DMS79 (cell line): Measurements from ENCODE around the gene STAM2.
"Not testable (repeated sequence)": the region's sequence is repeated elsewhere in the genome, so short reads cannot be mapped to it uniquely, and the experiment has no call there.

Experiments
- DNase-seq: peaks from one replicate; lab custom pipeline; 2025; lab: John Stamatoyannopoulos, UW

Gene STAM2

DNA sequence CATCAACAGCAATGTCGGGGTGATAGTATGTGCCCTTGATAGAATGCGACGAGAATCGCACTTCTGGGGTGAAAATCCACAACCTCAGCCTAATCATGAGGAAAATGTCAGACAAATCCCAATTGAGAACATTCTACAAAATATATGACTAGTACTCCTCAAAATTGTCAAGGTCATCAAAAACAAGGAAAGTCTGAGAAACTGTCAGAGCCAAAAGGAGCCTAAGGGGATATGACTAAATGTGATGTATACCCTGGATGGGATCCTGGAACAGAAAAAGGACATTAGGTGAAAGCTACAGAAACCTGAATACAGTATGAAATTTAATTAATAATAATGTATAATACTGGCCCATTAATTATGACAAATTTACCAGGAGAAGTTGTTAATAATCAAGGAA is 69.1 kb downstream of the STAM2 start:
- no peak for DNase-seq

DNA sequence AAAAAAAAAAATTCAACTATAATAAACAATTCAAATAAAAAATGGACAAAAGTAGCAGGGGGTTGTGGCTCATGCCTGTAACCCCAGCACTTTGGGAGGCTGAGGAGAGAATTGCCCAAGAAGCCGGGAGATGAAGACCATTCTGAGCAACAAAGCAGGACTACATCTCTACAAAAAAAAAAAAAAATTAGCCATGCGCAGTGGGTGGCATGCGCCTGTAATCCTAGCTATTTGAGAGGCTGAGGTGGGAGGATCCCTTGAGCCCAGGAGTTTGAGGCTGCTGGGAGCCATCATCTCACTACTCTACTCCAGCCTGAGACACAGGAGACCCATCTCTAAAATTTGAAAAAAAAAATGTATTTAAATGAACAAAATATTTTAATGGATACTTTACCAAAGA is 72.3 kb downstream of the STAM2 start:
- no peak for DNase-seq

DNA sequence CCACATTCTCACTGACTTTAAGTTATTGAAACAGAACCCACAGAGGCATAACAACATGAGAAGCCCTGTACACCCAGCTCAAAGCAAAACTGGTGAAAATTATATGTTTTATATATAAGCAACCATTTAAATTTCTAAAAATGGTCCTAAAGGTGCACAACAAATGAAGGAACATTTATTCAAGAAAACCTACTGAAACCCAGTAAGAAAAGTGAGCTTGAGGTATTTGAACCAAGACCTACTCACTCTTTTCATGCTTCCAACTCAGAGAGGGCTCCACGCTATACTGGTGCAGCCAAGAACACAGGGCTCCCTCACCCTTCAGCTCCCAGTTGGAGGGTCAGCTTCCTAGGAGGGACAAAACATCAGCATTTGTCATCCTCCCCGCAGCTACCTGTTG is 74.6 kb downstream of the STAM2 start:
- no peak for DNase-seq

DNA sequence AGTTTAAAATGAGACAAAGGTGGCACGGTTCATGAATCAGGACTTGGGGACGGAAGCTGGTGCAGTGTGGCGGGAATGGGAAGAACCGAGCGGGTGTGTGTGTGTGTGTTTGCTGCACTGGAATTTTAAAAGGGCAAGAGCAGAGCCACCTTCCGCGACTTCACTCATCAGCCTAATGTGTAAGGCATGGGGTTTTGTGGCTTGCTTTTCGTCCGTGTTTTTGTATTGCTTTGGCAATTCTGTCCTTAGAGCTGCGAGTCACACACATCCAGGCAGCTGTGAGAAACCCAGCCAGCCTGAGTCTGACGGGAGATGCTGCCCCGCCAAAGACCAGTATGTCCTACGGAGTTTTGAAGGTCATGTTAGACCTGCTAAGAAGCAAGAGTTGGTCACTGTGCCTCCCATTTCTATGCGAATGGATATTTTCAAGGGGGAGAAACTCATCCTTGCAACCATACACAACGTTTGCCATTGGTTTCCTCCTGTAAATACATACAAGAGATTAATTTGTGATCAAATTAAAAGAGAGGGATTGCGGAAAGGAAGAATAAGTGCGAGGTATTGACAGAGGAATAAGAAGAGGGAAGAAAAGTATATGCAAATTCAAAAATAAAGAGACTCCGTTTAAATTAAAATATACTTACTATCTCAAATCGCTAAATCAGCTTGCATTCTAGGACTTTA is 76.1 kb downstream of the STAM2 start:
- DNase-seq: no peak

DNA sequence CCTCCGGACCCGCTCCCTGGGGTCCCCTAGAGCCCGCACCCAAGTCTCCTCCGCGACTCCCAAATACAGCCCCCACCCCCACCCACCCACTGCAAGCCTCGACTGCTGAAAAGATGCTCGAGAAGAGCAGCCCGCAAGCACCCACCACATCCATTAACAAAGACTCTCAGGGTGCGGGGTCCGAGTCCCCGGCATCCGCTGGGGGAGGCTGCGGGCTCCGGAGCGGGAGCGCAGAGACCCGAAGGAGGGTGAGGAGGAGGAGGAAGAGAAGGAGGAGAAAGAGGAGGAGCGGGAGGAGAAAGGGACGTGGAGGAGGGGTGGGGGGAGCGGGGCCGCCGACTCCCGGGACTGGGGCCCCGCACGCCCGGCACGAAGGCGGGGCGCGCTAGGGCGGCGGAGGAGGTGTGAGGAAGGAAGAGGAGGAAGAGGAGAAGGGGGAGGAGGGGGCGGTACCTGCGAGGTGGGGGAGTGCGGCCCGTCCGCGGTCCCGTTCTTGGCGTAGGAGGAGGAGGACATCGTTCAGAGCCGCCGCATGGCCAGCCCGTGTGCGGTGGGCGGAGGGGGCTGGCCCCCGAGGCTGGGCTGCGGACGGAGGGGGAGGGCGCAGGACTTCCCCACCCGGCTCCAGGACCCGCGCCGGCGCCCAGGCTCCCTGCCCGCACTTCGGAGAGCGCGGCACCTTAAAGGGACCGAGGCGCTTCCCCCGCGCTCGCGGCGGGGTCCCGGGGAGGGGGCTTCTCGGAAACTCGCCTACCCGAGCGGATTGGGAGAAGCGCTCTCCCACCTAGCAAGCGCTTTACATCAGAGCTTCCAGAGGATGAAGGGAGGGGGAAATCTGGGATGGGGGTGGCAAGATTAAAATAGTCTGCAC is 76.8 kb downstream of the STAM2 start, which contains the start of gene CACNB4:
CACNB4 (minus strand) TSS at position 549 of the 871 bp plus-strand sequence.
- DNase-seq: no peak

DNA sequence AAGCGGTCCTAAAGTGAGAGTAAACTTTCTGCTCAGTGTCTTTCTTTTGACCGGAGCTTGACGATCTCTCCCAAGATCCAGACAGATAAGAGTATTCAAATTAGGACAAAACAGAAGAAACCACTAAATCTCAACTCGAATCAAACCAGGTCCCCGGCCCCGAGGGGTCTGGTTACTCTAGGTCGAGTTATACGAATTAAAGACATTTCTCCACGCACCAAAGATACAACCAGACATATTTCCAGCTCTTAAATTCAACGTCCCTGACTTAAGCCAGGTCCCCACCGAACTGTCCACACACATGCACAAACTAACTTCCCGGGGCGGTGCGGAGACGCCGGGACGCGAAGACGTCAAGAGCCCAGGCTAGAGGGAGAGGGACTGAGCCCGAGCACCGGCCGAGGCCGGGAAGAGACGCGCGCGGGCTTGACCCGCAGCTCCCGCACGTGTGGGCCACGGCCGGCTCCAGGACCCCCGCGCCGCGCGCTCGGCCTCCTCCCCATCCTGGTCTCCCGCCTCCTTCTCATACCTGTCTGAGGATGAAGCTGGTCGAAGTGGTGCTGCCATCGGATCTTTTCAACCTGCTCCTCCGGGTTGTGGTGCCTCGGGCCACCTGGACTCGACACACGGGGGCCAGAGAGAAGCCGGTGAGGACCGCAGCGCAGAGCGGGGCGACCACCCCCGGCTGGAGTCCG is 77.6 kb downstream of the STAM2 start:
- no peak for DNase-seq

DNA sequence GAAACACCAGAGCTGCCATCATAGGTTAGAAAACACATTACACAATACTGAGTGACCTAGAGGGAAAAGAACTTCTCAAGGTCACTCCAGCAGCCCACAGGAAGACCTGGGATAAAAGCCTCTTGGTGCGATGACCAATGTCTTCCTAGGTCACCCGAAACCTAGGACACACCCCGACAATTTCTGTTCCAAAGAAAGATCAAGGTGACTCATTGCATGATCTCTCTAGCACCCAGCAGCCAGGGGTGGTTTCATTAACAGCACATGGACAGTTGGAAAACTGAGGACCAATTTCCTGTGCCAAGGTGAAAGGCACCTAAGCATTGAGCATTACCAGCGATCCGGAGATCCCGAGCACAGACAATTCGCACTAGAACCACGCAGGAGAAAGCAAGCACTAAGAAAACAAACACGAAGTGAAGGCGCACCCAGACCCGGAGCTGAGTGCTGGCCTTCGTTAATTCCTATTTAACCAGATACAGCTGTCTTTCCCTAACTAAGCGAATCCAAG is 78.2 kb downstream of the STAM2 start:
- DNase-seq: no peak

DNA sequence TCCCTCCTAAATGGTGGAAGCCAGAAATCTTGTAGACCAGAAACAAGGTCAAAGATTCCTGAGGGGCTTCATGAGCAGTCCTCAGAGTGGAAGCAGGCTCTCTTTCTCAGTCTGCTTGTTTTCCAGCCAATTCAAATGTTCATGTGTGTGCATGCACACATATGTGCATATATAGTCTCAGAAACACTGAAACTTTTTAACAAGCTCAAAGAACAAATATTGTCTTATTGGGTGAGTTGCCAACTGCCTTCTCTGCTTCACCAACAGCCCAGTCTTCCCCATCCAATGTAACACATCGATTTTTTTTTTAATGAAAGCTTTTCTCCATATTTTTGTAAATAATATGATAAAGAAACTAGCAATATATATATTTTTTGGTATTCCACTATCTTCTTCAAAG is 80.4 kb downstream of the STAM2 start:
- DNase-seq: peak; percentile 44

DNA sequence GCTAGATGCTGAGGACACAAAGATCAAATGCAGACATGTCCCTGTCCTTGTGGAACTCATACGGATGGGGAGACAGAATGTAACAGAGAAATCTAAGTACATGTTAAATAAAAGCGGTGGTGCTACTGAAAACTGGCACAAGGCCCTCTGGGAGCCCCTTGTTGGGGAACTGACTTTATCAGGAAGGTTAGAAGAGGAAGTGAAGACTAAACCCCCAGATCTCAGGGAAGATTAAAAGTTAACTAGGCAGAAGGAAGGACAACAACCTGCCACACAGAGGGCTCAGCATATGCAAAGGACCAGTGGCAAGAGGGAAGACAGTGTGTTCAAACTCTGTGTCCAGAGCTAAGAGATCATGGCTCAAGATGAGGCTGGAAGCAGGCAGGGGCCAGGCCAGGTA is 81.5 kb downstream of the STAM2 start:
- no peak for DNase-seq

DNA sequence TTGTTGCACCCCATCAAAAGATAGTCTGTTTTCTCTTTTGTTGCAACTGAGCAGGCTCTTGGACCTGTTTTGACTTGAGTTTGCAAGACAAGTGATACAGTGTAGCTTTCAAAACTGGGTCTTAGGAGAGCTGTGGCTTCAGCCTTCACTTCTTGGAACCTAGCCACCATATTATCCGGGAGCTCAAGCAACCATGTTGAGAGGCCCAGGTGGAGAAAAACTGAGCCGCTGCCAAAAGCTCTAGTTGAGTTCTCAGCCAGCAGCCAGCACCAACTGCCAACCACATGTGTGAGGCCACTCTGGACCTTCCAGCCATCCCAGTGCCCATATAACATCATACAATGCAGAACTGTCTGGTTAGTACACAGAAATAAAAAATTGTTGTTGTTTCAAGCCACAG is 82.1 kb downstream of the STAM2 start:
- peak; percentile 94 for DNase-seq

DNA sequence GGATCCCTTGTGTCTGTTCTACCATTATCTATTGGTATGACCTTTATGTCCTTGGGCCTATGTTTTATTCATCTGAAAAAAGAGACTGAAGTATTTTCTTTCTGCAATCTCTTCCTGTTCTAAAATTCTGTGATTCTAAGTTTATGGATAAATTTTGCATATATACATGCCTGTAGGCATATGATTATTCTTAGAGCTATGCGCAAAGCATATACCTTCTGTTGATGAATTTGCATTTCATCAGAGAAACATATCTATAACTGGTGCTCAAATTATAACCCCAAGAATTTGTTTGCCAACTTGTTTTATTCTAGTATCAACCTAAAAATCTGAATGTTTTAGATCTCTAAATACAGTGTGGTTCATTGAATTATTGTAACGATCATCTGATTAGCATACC is 83.5 kb downstream of the STAM2 start:
- no peak for DNase-seq

DNA sequence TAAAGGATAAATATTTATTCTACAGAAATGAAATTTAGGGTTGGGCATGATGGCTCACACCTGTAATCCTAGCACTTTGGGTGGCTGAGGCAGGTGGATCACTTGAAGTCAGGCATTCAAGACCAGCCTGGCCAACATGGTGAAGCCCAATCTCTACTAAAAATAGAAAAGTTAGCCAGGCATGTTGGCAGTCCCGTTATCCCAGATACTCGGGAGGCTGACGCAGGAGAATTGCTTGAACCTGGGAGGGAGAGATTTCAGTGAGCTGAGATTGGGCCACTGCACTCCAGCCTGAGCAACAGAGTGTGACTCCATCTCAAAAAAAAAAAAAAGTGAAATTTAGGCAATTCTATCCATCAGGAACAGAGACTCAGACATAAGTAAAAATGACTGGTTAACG is 84.8 kb downstream of the STAM2 start:
- DNase-seq: not testable (repeated sequence)

DNA sequence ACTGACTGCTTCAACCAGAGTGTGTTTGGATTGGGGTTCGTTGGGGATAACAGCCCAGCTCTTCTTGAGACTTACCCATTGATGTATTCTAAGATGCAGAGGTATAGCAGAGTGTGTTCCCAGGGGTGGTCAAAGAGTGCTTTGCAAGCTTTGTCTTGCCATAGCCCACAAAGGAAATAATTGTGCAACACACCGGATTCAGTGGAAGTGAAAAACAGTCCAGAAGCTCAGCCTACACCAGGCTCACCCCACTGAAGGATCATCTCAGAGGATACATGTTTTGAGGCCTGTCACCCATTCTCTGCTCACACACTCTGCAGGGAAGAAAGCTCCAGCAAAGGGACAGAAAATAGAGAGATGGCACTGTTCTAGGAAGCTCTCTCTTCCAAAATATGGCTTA is 86.3 kb downstream of the STAM2 start:
- DNase-seq: no peak

DNA sequence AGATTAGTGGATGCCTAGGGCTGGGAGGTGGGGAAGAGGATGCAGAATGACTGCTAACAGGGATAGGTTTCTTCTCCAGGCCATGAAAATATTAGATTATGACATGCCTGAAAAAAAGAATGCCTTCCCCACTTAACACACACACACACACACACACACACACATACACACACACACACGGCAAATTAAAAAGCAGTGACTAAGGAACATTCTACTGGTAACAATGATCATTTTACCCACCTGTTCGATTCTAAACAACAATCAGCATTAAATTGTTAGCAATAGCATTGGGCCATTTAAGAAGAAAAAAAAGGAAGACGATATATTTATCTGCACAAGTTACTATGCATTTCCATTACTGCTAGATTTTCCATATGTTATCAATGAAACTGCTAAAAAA is 87.6 kb downstream of the STAM2 start:
- DNase-seq: no peak

DNA sequence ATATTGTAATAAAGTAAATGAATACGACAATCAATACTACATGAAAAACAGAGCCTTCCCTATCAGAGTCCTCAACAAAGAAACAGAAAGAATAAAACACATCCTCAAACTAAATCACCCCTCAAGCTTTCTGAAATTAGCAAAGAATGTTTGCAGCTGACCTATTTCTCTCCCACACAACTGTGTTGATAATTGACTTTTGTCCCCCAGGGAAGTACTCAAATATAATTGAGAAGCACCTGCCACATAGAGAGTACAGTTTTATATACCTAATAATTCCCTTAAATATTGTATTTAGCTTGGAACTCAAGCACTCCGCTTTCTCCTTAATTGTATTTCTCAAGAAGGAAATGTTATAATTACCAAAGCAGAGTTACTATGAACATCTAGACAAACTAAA is 89.3 kb downstream of the STAM2 start:
- DNase-seq: no peak

DNA sequence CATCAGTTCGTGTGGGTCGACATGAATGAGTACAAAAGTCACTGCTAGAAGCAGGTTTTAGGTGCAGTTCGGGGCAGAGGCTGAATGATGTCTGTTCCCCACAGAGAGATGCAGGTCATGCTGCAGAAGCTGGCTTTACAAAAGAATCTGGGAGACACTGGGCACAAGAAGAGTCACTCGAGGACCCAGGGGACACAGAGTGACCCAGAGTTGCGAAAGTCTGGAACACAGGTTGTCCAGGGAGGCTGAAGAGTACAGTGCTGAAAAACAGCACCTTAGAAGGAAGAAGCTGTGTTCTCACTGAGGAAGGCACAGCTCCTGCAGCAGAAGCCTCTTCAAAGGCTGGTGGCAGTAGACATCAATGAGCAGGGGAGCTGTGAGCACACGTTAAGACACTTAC is 91.5 kb downstream of the STAM2 start:
- DNase-seq: no peak

DNA sequence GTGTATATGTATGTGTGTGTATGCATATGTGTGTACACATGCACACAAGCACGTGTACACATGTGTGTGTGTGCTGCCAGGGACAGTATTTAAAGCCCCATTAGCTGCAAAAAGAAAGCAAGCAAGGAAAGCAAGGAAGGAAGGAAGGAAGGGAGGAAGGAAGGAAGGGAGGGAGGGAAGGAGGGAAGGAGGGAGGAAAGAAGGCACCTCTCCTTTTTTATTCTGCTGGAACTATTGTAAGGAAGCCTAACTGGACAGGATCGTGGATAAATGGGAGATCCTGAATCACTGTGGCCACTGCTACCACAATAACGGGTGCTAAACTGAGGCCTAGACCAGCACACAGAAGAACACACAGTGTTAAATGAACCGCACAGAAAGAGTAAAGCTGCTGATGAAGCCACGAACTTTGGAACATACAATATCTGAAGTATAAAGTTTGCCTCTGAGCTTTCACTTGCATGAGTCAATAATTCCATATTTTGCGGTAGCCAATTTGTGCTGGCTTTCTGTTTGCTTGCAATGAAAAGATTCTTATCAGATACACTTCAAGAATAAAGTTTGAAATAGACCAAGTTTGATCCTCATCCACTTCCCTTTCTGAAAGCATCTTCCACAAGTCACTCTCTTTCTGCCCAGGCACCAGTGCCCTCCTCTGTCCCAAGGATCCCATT is 92.2 kb downstream of the STAM2 start:
- DNase-seq: no peak

DNA sequence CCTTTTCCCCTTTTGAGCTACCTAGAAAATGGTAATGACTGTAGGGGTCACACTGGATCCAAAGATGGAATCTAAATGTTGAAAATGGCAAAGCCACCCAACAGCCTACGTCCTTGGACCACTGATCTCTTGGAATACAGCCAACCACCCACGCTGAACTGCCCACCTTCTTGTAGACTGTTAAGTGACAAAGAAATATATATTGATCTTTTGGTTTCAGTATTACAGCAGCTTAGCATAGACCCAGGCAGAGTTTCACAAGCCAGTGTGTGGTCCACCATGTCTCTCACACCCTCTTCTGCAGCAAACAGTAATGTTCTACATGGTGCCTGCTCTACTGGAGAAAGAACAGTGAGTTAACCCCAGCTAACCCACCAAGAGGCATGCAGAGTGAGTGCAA is 96.9 kb downstream of the STAM2 start:
- no peak for DNase-seq

DNA sequence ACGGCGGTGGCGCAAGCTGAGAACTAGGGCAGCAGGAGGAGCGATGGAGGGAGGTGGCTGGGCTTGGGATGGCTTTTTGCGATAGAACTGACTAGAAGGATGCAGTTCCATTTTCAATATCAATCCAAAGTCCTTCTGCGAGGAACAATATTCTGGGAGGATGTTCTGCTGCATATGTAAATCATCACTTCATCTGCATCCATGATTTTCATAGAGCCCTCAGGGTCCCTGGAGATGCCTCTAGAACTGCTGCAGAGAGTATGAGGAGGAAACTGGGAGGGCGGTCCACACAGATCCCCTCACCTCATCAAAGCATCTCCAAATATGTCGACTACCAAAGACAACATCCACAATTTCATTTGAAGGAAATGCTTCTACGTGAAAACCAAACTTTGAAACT is 97.5 kb downstream of the STAM2 start:
- no peak for DNase-seq

DNA sequence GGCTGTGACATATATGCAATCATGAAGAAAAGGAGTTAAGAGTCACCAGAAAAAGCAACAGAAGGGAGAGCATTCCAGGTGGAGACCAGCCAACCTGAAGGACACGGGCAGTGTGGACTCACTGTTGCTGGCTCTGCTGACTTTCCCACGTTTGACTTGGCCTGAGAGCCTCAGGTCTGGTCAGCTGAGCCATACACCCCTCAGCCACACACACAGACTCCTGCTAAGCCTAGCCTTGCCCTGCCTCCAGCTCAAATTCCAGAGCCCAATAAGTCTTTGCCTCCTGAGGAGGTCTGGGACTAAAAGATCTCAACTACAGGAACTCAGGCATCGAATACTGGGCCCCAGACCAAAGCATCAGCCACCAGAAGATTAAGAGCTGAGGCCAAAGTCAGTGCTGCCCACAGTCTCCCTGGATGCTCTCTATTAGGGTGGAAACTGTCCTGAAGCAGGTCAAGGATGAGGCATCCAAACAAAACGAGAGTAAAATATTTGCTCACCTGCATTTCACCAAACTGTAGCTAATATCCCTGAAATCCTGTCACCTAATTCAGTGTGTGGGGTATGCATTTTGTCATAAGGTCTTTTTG is 100.0 kb downstream of the STAM2 start:
- no peak for DNase-seq

DNA sequence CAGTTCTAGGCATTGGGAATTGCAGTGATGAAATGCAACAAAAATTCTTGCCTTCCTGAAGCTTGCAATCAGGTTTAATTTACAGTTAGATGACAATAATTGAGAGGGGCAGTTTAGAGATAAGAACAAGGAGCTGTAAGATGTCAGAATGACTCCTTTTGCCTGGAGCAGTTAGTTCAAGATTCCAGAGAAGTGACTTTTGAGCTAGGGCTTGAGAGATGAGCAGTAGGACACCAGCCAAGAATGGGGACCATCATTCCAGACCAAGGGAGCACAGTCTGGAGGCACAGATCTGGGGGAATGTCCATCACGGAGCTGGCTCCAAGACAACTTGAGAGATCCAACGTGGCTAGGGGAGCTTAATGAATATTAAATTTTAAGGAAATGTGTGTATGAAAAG is 103.6 kb downstream of the STAM2 start:
- DNase-seq: no peak

DNA sequence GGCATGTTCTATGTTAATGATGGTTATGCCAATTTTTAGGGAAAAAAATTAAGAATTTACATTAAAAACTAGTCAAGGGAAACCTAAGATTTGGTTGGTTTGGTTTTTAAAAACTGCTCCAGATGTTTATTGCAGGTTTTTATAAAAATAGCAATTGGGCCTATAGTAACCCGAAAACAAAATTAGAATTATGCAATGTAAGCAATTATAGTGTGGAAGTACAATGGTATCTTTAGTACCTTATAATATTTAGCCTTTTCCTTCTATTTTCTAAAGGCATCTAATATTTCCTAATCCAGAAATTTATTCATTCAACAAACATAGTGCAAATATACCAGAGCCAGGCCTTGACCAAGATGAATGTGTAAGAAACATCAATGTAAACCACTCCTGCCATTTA is 104.0 kb downstream of the STAM2 start:
- DNase-seq: no peak
